ENCODE results near the gene NSRP1. TPM values are rescaled to one million over a fixed set of nuclear protein-coding genes. Genes with fewer than 3 reads are reported as not detected.
"Not testable (repeated sequence)": the region's sequence is repeated elsewhere in the genome, so short reads cannot be mapped to it uniquely, and the experiment has no call there.

NSRP1 gene
- total RNA-seq, 1 donor from 2014 or later = 28.2 TPM

DNA sequence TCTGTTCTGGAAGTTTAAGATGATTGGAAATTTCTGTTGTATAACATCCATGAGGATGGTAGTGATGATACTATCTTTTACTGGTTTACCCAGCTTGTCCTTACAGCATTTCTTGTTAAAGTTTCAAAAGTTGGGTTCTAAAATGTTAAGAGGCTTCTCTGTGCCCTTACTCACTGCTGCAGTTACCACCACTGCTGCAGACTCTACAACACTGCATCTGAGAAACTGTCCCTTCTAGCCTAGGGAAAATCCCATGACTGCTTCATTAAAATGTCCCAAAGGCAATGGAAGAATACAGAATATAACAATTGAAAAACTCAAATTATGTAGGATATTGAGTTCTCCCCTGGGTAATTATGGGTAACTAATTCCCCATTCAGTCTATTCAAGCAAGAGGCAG, 3.8 kb upstream of the NSRP1 start:
- Mint-ChIP-seq H3K4me3 (peak overlapping the region; percentile 20), H3K27me3 (ENCODE audit: low read depth) (no peaks in the 10 kb centered on the region), H3K4me1 (peaks cover 16% of the 10 kb centered on the region), H3K36me3 (ENCODE audit: low read depth) (no peaks in the 10 kb centered on the region), H3K27ac (ENCODE audit: unreplicated experiment) (no peak overlapping the region), H3K9me3 (no peaks in the 10 kb centered on the region)
- TF ChIP-seq, protein P1, sequence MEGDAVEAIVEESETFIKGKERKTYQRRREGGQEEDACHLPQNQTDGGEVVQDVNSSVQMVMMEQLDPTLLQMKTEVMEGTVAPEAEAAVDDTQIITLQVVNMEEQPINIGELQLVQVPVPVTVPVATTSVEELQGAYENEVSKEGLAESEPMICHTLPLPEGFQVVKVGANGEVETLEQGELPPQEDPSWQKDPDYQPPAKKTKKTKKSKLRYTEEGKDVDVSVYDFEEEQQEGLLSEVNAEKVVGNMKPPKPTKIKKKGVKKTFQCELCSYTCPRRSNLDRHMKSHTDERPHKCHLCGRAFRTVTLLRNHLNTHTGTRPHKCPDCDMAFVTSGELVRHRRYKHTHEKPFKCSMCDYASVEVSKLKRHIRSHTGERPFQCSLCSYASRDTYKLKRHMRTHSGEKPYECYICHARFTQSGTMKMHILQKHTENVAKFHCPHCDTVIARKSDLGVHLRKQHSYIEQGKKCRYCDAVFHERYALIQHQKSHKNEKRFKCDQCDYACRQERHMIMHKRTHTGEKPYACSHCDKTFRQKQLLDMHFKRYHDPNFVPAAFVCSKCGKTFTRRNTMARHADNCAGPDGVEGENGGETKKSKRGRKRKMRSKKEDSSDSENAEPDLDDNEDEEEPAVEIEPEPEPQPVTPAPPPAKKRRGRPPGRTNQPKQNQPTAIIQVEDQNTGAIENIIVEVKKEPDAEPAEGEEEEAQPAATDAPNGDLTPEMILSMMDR (conservative IDR thresholded peaks at IDR 0.05) = no peak
- DNase-seq (ENCODE audit: low read depth, low spot score) = no peak

DNA sequence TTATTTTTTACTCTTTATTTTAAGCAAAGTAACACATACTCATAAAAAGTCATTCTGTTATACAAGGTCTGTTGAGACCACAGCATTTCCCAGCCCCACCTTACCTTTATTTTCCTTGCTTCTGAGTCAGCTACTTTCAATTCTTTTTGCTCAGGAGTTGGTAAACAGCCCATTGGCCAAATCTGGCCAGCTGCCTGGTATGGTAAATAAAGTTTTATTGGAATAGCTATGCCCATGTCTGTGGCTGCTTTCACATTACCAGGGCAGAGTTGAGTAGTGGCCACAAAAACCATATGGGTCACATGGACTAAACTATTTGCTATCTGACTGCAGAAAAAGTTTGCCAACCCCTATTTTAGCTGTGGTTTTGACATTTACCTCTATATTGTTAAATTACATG, 3.4 kb upstream of the NSRP1 start:
- no peaks in the 10 kb centered on the region for H3K27me3 Mint-ChIP-seq (ENCODE audit: low read depth)
- DNase-seq (ENCODE audit: low read depth, low spot score) = no peak
- TF ChIP-seq, protein P1 (conservative IDR thresholded peaks at IDR 0.05) = no peak
- H3K4me1 Mint-ChIP-seq = peaks cover 20% of the 10 kb centered on the region
- no peaks in the 10 kb centered on the region for H3K36me3 Mint-ChIP-seq (ENCODE audit: low read depth)
- H3K9me3 Mint-ChIP-seq = no peaks in the 10 kb centered on the region
- H3K4me3 Mint-ChIP-seq = peak overlapping the region; percentile 20
- H3K27ac Mint-ChIP-seq (ENCODE audit: unreplicated experiment) = no peak overlapping the region

DNA sequence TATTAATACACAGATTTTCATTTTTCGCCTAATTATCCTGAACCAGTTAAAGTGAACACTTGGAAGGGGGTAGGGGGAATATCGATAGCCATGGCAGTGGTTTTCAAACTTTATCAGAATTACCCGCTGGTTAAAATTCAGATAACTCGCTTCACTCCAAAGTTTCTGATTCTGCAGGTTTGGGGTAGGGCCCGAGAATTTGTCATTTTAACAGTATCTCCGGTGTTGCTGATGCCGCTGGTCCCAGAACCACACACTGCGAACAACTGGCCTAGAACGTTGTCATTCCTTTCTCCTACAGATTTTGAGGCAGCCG, 313 bp upstream of the NSRP1 start:
- no peak for DNase-seq (ENCODE audit: low read depth, low spot score)
- no peaks in the 10 kb centered on the region for H3K9me3 Mint-ChIP-seq
- H3K36me3 Mint-ChIP-seq (ENCODE audit: low read depth) = peaks cover 8% of the 10 kb centered on the region

DNA sequence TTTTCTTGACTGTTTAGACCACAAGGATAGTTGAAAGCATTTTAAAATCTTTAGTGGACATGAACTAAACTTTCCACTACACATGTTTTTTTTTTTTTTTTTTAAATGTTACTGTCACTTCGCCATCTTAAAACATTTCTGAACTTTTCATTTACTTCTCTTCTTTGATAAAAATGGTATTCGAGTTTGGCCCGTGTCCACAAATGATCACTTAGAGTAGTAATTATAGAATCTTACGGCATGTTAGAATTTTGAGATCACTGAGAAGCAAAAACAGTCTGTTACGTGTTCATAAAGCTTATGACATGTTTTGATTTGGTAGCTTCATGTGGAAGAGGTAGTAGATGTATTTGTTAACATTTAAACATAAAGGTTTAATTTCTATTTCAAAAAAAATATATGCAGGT, 1.1 kb downstream of the NSRP1 start:
- H3K9me3 Mint-ChIP-seq = no peaks in the 10 kb centered on the region

More for the DNA sequence above, 313 bp upstream of the NSRP1 start:
- Mint-ChIP-seq H3K27me3 (ENCODE audit: low read depth) (no peaks in the 10 kb centered on the region), H3K27ac (ENCODE audit: unreplicated experiment) (peak overlapping the region; percentile 100), H3K4me3 (peak overlapping the region; percentile 96), H3K4me1 (peaks cover 31% of the 10 kb centered on the region)
- TF ChIP-seq, protein P1 (conservative IDR thresholded peaks at IDR 0.05) = no peak

DNA sequence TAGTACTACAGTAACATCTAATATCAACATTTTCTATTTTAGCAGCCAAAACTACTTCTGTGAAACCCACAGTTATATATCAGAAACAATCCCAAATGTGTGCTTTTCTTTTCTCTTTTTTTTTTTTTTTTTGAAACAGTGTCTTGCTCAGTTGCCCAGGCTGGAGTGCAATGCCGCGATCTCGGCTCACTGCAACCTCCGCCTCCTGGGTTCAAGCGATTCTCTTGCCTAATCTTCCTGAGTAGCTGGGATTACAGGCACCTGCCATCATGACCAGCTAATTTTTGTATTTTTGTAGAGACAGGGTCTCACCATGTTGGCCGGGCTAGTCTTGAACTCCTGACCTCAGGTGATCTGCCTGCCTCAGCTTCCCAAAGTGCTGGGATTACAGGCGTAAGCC, 2.0 kb downstream of the NSRP1 start:
- DNase-seq (ENCODE audit: low read depth, low spot score); H3K27me3 Mint-ChIP-seq (ENCODE audit: low read depth); H3K27ac Mint-ChIP-seq (ENCODE audit: unreplicated experiment); H3K9me3 Mint-ChIP-seq: not testable (repeated sequence)
- H3K4me1 Mint-ChIP-seq = peaks cover 31% of the 10 kb centered on the region
- H3K4me3 Mint-ChIP-seq = peak overlapping the region; percentile 96
- H3K36me3 Mint-ChIP-seq (ENCODE audit: low read depth) = peaks cover 12% of the 10 kb centered on the region

More for the DNA sequence above, 1.1 kb downstream of the NSRP1 start:
- peak overlapping the region; percentile 96 for H3K4me3 Mint-ChIP-seq
- peak overlapping the region; percentile 100 for H3K27ac Mint-ChIP-seq (ENCODE audit: unreplicated experiment)
- H3K36me3 Mint-ChIP-seq (ENCODE audit: low read depth) = peaks cover 12% of the 10 kb centered on the region
- H3K27me3 Mint-ChIP-seq (ENCODE audit: low read depth) = no peaks in the 10 kb centered on the region
- DNase-seq (ENCODE audit: low read depth, low spot score) = no peak
- peaks cover 31% of the 10 kb centered on the region for H3K4me1 Mint-ChIP-seq
- TF ChIP-seq, protein P1 (conservative IDR thresholded peaks at IDR 0.05) = no peak

DNA sequence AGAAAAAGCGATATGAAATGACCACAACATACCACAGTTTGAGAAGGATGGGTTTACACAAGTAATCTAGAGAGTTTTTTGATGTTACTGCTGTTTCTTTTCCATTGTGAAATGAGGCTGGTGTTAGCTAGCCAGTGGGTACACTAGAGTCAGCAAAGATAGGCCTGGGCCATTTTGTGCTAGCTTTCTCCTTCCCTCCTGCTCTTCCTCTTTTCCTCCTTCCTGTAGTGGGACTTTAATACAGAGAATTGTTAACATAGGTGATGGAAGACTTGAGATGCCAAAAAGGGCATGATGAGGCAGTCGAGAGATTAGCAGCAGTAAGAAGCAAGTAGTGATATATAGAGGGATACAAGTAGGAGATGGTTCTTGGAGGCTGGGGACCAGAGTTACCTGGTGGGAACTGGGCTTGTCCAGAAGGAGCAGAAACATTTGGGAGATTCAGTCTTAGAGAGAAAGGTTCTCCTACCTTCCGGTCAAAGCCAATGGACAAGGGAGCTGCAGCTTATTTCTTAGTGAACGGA, 7.7 kb downstream of the NSRP1 start:
- H3K27ac Mint-ChIP-seq (ENCODE audit: unreplicated experiment) = no peak overlapping the region
- peaks cover 12% of the 10 kb centered on the region for H3K36me3 Mint-ChIP-seq (ENCODE audit: low read depth)
- no peaks in the 10 kb centered on the region for H3K9me3 Mint-ChIP-seq
- DNase-seq (ENCODE audit: low read depth, low spot score) = no peak
- H3K4me3 Mint-ChIP-seq = no peak overlapping the region
- peaks cover 10% of the 10 kb centered on the region for H3K4me1 Mint-ChIP-seq
- TF ChIP-seq, protein P1 (conservative IDR thresholded peaks at IDR 0.05) = no peak
- H3K27me3 Mint-ChIP-seq (ENCODE audit: low read depth) = no peaks in the 10 kb centered on the region

Data from neural crest cell (in vitro differentiated cells).